Measurements from ENCODE around the gene DNAJB6. TPM values are rescaled to one million over a fixed set of nuclear protein-coding genes. Genes with fewer than 3 reads are reported as not detected.

The DNAJB6 gene
- polyA plus RNA-seq, 3 donors = 152 to 157 (median 156) TPM

GRCh38 chr7:157413881-157414701 lies 77.3 kb downstream of the DNAJB6 start:
- no peak for DNase-seq (ENCODE audit: extremely low read depth in 1 of 11, low read depth in 9 of 11, low spot score in 4 of 11)

GRCh38 chr7:157414702-157415096 lies 77.9 kb downstream of the DNAJB6 start:
- no peak for DNase-seq (ENCODE audit: extremely low read depth in 1 of 11, low read depth in 9 of 11, low spot score in 4 of 11)

- no peak for DNase-seq (ENCODE audit: extremely low read depth in 1 of 11, low read depth in 9 of 11, low spot score in 4 of 11)
These were observed 78.7 kb downstream of the DNAJB6 start for GRCh38 chr7:157415486-157415885.

- no peak for DNase-seq (ENCODE audit: extremely low read depth in 1 of 11, low read depth in 9 of 11, low spot score in 4 of 11)
These were observed 79.2 kb downstream of the DNAJB6 start for GRCh38 chr7:157416011-157416410.

- no peak for DNase-seq (ENCODE audit: extremely low read depth in 1 of 11, low read depth in 9 of 11, low spot score in 4 of 11)
These were observed 81.6 kb downstream of the DNAJB6 start for GRCh38 chr7:157418204-157419034.

- DNase-seq (ENCODE audit: extremely low read depth in 1 of 11, low read depth in 9 of 11, low spot score in 4 of 11) = no peak
These were observed 82.2 kb downstream of the DNAJB6 start for GRCh38 chr7:157419035-157419293.

GRCh38 chr7:157422279-157422678 lies 85.5 kb downstream of the DNAJB6 start:
- no peak for DNase-seq (ENCODE audit: extremely low read depth in 1 of 11, low read depth in 9 of 11, low spot score in 4 of 11)

GRCh38 chr7:157423348-157423747 lies 86.5 kb downstream of the DNAJB6 start:
- no peak for DNase-seq (ENCODE audit: extremely low read depth in 1 of 11, low read depth in 9 of 11, low spot score in 4 of 11)

- DNase-seq (ENCODE audit: extremely low read depth in 1 of 11, low read depth in 9 of 11, low spot score in 4 of 11) = no peak
These were observed 87.2 kb downstream of the DNAJB6 start for GRCh38 chr7:157423886-157424565.

GRCh38 chr7:157425137-157425731 lies 88.4 kb downstream of the DNAJB6 start:
- DNase-seq (ENCODE audit: extremely low read depth in 1 of 11, low read depth in 9 of 11, low spot score in 4 of 11) = no peak

GRCh38 chr7:157425761-157426160 lies 89.0 kb downstream of the DNAJB6 start:
- DNase-seq (ENCODE audit: extremely low read depth in 1 of 11, low read depth in 9 of 11, low spot score in 4 of 11) = no peak

- no peak for DNase-seq (ENCODE audit: extremely low read depth in 1 of 11, low read depth in 9 of 11, low spot score in 4 of 11)
These were observed 89.9 kb downstream of the DNAJB6 start for GRCh38 chr7:157426463-157427301.

GRCh38 chr7:157427811-157428553 lies 91.2 kb downstream of the DNAJB6 start:
- DNase-seq (ENCODE audit: extremely low read depth in 1 of 11, low read depth in 9 of 11, low spot score in 4 of 11) = no peak

GRCh38 chr7:157428554-157428945 lies 91.7 kb downstream of the DNAJB6 start:
- DNase-seq (ENCODE audit: extremely low read depth in 1 of 11, low read depth in 9 of 11, low spot score in 4 of 11) = no peak

GRCh38 chr7:157429001-157429679 lies 92.3 kb downstream of the DNAJB6 start:
- DNase-seq (ENCODE audit: extremely low read depth in 1 of 11, low read depth in 9 of 11, low spot score in 4 of 11) = no peak

GRCh38 chr7:157429680-157430224 lies 92.9 kb downstream of the DNAJB6 start:
- no peak for DNase-seq (ENCODE audit: extremely low read depth in 1 of 11, low read depth in 9 of 11, low spot score in 4 of 11)

- DNase-seq (ENCODE audit: extremely low read depth in 1 of 11, low read depth in 9 of 11, low spot score in 4 of 11) = no peak
These were observed 93.9 kb downstream of the DNAJB6 start for GRCh38 chr7:157430721-157431120.

Data from renal cortex interstitium (tissue), 11 donors.